Measurements from ENCODE around the gene MAFB. TPM values are rescaled to one million over a fixed set of nuclear protein-coding genes. Genes with fewer than 3 reads are reported as not detected.

The MAFB gene
- polyA plus RNA-seq, 4 donors, result 1.1 to 10.7 (median 7.5) TPM

- Histone ChIP-seq H3K4me1 (ENCODE audit: control insufficient read depth in 3 of 3, insufficient read depth in 2 of 3, low read depth in 1 of 3, low read length in 2 of 3) (no peaks in the 10 kb centered on the region), H3K4me3 (ENCODE audit: low read depth in 1 of 3, low read length in 3 of 3) (no peak overlapping the region), H3K27me3 (ENCODE audit: control insufficient read depth in 3 of 3, insufficient read depth in 3 of 3, low read length in 3 of 3) (no peaks in the 10 kb centered on the region), H3K27ac (ENCODE audit: low read depth in 1 of 3, low read length in 2 of 3) (no peak overlapping the region), H3K9me3 (ENCODE audit: control insufficient read depth in 2 of 2, insufficient read depth in 1 of 2, low read depth in 1 of 2, low read length in 1 of 2) (no peaks in the 10 kb centered on the region), H3K36me3 (ENCODE audit: control insufficient read depth in 3 of 3, insufficient read depth in 2 of 3, low read depth in 1 of 3, low read length in 3 of 3) (no peaks in the 10 kb centered on the region)
- 44 to 73% (median 68%) methylated on average over 1 of the region's 1 CpG for WGBS, 3 donors
- no peak for DNase-seq
- FAIRE-seq, result no peak
Observed at GRCh38 chr20:40720826-40721225, 31.8 kb upstream of the MAFB start.

- Histone ChIP-seq H3K27me3 (ENCODE audit: control insufficient read depth in 3 of 3, insufficient read depth in 3 of 3, low read length in 3 of 3) (no peaks in the 10 kb centered on the region), H3K4me1 (ENCODE audit: control insufficient read depth in 3 of 3, insufficient read depth in 2 of 3, low read depth in 1 of 3, low read length in 2 of 3) (no peaks in the 10 kb centered on the region), H3K36me3 (ENCODE audit: control insufficient read depth in 3 of 3, insufficient read depth in 2 of 3, low read depth in 1 of 3, low read length in 3 of 3) (no peaks in the 10 kb centered on the region), H3K9me3 (ENCODE audit: control insufficient read depth in 2 of 2, insufficient read depth in 1 of 2, low read depth in 1 of 2, low read length in 1 of 2) (no peaks in the 10 kb centered on the region), H3K27ac (ENCODE audit: low read depth in 1 of 3, low read length in 2 of 3) (no peak overlapping the region), H3K4me3 (ENCODE audit: low read depth in 1 of 3, low read length in 3 of 3) (no peak overlapping the region)
- WGBS, 3 donors, result 57 to 70% (median 62%) methylated on average over 8 of the region's 8 CpGs
- DNase-seq (no peak), FAIRE-seq (no peak)
Observed at GRCh38 chr20:40720099-40720498, 31.1 kb upstream of the MAFB start.

- no peaks in the 10 kb centered on the region for H3K27me3 ChIP-seq (ENCODE audit: control insufficient read depth in 3 of 3, insufficient read depth in 3 of 3, low read length in 3 of 3)
- no peak overlapping the region for H3K4me3 ChIP-seq (ENCODE audit: low read depth in 1 of 3, low read length in 3 of 3)
- H3K9me3 ChIP-seq (ENCODE audit: control insufficient read depth in 2 of 2, insufficient read depth in 1 of 2, low read depth in 1 of 2, low read length in 1 of 2), result no peaks in the 10 kb centered on the region
- DNase-seq, result no peak
- H3K36me3 ChIP-seq (ENCODE audit: control insufficient read depth in 3 of 3, insufficient read depth in 2 of 3, low read depth in 1 of 3, low read length in 3 of 3), result no peaks in the 10 kb centered on the region
- no peaks in the 10 kb centered on the region for H3K4me1 ChIP-seq (ENCODE audit: control insufficient read depth in 3 of 3, insufficient read depth in 2 of 3, low read depth in 1 of 3, low read length in 2 of 3)
- 86 to 90% (median 88%) methylated on average over 8 of the region's 8 CpGs for WGBS, 3 donors
- H3K27ac ChIP-seq (ENCODE audit: low read depth in 1 of 3, low read length in 2 of 3), result no peak overlapping the region
- no peak for FAIRE-seq
Observed at GRCh38 chr20:40718982-40719729, 30.1 kb upstream of the MAFB start.

- FAIRE-seq, result no peak
- Histone ChIP-seq H3K27me3 (ENCODE audit: control insufficient read depth in 3 of 3, insufficient read depth in 3 of 3, low read length in 3 of 3) (no peaks in the 10 kb centered on the region), H3K36me3 (ENCODE audit: control insufficient read depth in 3 of 3, insufficient read depth in 2 of 3, low read depth in 1 of 3, low read length in 3 of 3) (no peaks in the 10 kb centered on the region), H3K4me1 (ENCODE audit: control insufficient read depth in 3 of 3, insufficient read depth in 2 of 3, low read depth in 1 of 3, low read length in 2 of 3) (no peaks in the 10 kb centered on the region), H3K27ac (ENCODE audit: low read depth in 1 of 3, low read length in 2 of 3) (no peak overlapping the region), H3K9me3 (ENCODE audit: control insufficient read depth in 2 of 2, insufficient read depth in 1 of 2, low read depth in 1 of 2, low read length in 1 of 2) (no peaks in the 10 kb centered on the region), H3K4me3 (ENCODE audit: low read depth in 1 of 3, low read length in 3 of 3) (no peak overlapping the region)
- DNase-seq, result no peak
- WGBS, 3 donors, result 56 to 73% (median 72%) methylated on average over 12 of the region's 12 CpGs
Observed at GRCh38 chr20:40718214-40718977, 29.4 kb upstream of the MAFB start.

- Histone ChIP-seq H3K4me3 (ENCODE audit: low read depth in 1 of 3, low read length in 3 of 3) (no peak overlapping the region), H3K9me3 (ENCODE audit: control insufficient read depth in 2 of 2, insufficient read depth in 1 of 2, low read depth in 1 of 2, low read length in 1 of 2) (no peaks in the 10 kb centered on the region), H3K27me3 (ENCODE audit: control insufficient read depth in 3 of 3, insufficient read depth in 3 of 3, low read length in 3 of 3) (no peaks in the 10 kb centered on the region), H3K27ac (ENCODE audit: low read depth in 1 of 3, low read length in 2 of 3) (no peak overlapping the region), H3K36me3 (ENCODE audit: control insufficient read depth in 3 of 3, insufficient read depth in 2 of 3, low read depth in 1 of 3, low read length in 3 of 3) (no peaks in the 10 kb centered on the region), H3K4me1 (ENCODE audit: control insufficient read depth in 3 of 3, insufficient read depth in 2 of 3, low read depth in 1 of 3, low read length in 2 of 3) (no peaks in the 10 kb centered on the region)
- DNase-seq (no peak), FAIRE-seq (no peak)
- WGBS, 3 donors, result 70 to 86% (median 82%) methylated on average over 13 of the region's 13 CpGs
Observed at GRCh38 chr20:40717343-40717865, 28.4 kb upstream of the MAFB start.

GRCh38 chr20:40715491-40715890 lies 26.5 kb upstream of the MAFB start:
- Histone ChIP-seq H3K36me3 (ENCODE audit: control insufficient read depth in 3 of 3, insufficient read depth in 2 of 3, low read depth in 1 of 3, low read length in 3 of 3) (no peaks in the 10 kb centered on the region), H3K9me3 (ENCODE audit: control insufficient read depth in 2 of 2, insufficient read depth in 1 of 2, low read depth in 1 of 2, low read length in 1 of 2) (no peaks in the 10 kb centered on the region), H3K4me3 (ENCODE audit: low read depth in 1 of 3, low read length in 3 of 3) (no peak overlapping the region), H3K4me1 (ENCODE audit: control insufficient read depth in 3 of 3, insufficient read depth in 2 of 3, low read depth in 1 of 3, low read length in 2 of 3) (no peaks in the 10 kb centered on the region), H3K27ac (ENCODE audit: low read depth in 1 of 3, low read length in 2 of 3) (no peak overlapping the region), H3K27me3 (ENCODE audit: control insufficient read depth in 3 of 3, insufficient read depth in 3 of 3, low read length in 3 of 3) (peaks cover 0 to 6% (median 0%) of the 10 kb centered on the region in 3 donors)
- 80 to 88% (median 87%) methylated on average over 3 of the region's 3 CpGs for WGBS, 3 donors
- DNase-seq (no peak), FAIRE-seq (no peak)

GRCh38 chr20:40714916-40715315 lies 25.9 kb upstream of the MAFB start:
- Histone ChIP-seq H3K27ac (ENCODE audit: low read depth in 1 of 3, low read length in 2 of 3) (no peak overlapping the region), H3K9me3 (ENCODE audit: control insufficient read depth in 2 of 2, insufficient read depth in 1 of 2, low read depth in 1 of 2, low read length in 1 of 2) (no peaks in the 10 kb centered on the region), H3K4me1 (ENCODE audit: control insufficient read depth in 3 of 3, insufficient read depth in 2 of 3, low read depth in 1 of 3, low read length in 2 of 3) (no peaks in the 10 kb centered on the region), H3K36me3 (ENCODE audit: control insufficient read depth in 3 of 3, insufficient read depth in 2 of 3, low read depth in 1 of 3, low read length in 3 of 3) (no peaks in the 10 kb centered on the region), H3K27me3 (ENCODE audit: control insufficient read depth in 3 of 3, insufficient read depth in 3 of 3, low read length in 3 of 3) (peaks cover 0 to 6% (median 0%) of the 10 kb centered on the region in 3 donors), H3K4me3 (ENCODE audit: low read depth in 1 of 3, low read length in 3 of 3) (no peak overlapping the region)
- FAIRE-seq (no peak), DNase-seq (no peak)
- WGBS, 3 donors, result 86 to 90% (median 87%) methylated on average over 3 of the region's 3 CpGs

GRCh38 chr20:40714109-40714508 lies 25.1 kb upstream of the MAFB start:
- FAIRE-seq (no peak), DNase-seq (no peak)
- Histone ChIP-seq H3K36me3 (ENCODE audit: control insufficient read depth in 3 of 3, insufficient read depth in 2 of 3, low read depth in 1 of 3, low read length in 3 of 3) (no peaks in the 10 kb centered on the region), H3K4me3 (ENCODE audit: low read depth in 1 of 3, low read length in 3 of 3) (no peak overlapping the region), H3K9me3 (ENCODE audit: control insufficient read depth in 2 of 2, insufficient read depth in 1 of 2, low read depth in 1 of 2, low read length in 1 of 2) (no peaks in the 10 kb centered on the region), H3K27ac (ENCODE audit: low read depth in 1 of 3, low read length in 2 of 3) (no peak overlapping the region), H3K27me3 (ENCODE audit: control insufficient read depth in 3 of 3, insufficient read depth in 3 of 3, low read length in 3 of 3) (peaks cover 0 to 6% (median 0%) of the 10 kb centered on the region in 3 donors), H3K4me1 (ENCODE audit: control insufficient read depth in 3 of 3, insufficient read depth in 2 of 3, low read depth in 1 of 3, low read length in 2 of 3) (no peaks in the 10 kb centered on the region)
- 85 to 88% (median 88%) methylated on average over 4 of the region's 4 CpGs for WGBS, 3 donors

Measured in small intestine (tissue), 7 donors.